ELR (cell line): ENCODE data around the gene DOCK6.

Experiments
- DNase-seq: peaks from one replicate; pipeline ENCODE4 v3.0.0-alpha.2; 2015; ENCODE audit warnings: low read depth

DOCK6 gene

GRCh38 chr19:11244846-11245589 is 17.3 kb downstream of the DOCK6 start:
- peak; percentile 22 for DNase-seq

- no peak for DNase-seq
These were observed 18.5 kb downstream of the DOCK6 start for GRCh38 chr19:11243798-11244169.

GRCh38 chr19:11242864-11243797 is 19.2 kb downstream of the DOCK6 start:
- peak; percentile 91 for DNase-seq

GRCh38 chr19:11242025-11242424 is 20.3 kb downstream of the DOCK6 start:
- DNase-seq: no peak

GRCh38 chr19:11240008-11240444 is 22.3 kb downstream of the DOCK6 start:
- no peak for DNase-seq

- DNase-seq: no peak
These were observed 22.8 kb downstream of the DOCK6 start, which contains the start of gene ANGPTL8 for GRCh38 chr19:11239377-11240000. Gene ANGPTL8, plus strand, starts transcription at chr19:11239619. Its CDS starts 19 bp downstream, at chr19:11239638.

- DNase-seq: no peak
These were observed 23.4 kb downstream of the DOCK6 start for GRCh38 chr19:11238781-11239376.

GRCh38 chr19:11238041-11238440 is 24.3 kb downstream of the DOCK6 start:
- DNase-seq: no peak

- no peak for DNase-seq
These were observed 25.0 kb downstream of the DOCK6 start for GRCh38 chr19:11237321-11237720.

GRCh38 chr19:11236324-11237301 is 25.7 kb downstream of the DOCK6 start:
- no peak for DNase-seq

GRCh38 chr19:11234486-11235075 is 27.7 kb downstream of the DOCK6 start:
- no peak for DNase-seq

- no peak for DNase-seq
These were observed 29.3 kb downstream of the DOCK6 start for GRCh38 chr19:11233073-11233472.

GRCh38 chr19:11232555-11232954 is 29.8 kb downstream of the DOCK6 start:
- DNase-seq: no peak

- DNase-seq: no peak
These were observed 31.5 kb downstream of the DOCK6 start for GRCh38 chr19:11230621-11231386.

- no peak for DNase-seq
These were observed 35.0 kb downstream of the DOCK6 start for GRCh38 chr19:11227195-11227886.

GRCh38 chr19:11226716-11227166 is 35.6 kb downstream of the DOCK6 start:
- DNase-seq: no peak

GRCh38 chr19:11225815-11226214 is 36.5 kb downstream of the DOCK6 start:
- DNase-seq: no peak

GRCh38 chr19:11225172-11225571 is 37.2 kb downstream of the DOCK6 start:
- no peak for DNase-seq

- no peak for DNase-seq
These were observed 37.9 kb downstream of the DOCK6 start for GRCh38 chr19:11224429-11224828.
